Measurements from ENCODE around the gene CADM1. TPM values are rescaled to one million over a fixed set of nuclear protein-coding genes. Genes with fewer than 3 reads are reported as not detected.

Gene CADM1
- total and polyA plus RNA-seq, 2 donors (not counting 3 experiments of a cell fraction or from before 2014, with no cell fraction given), result 0.52 to 2.6 TPM

DNA sequence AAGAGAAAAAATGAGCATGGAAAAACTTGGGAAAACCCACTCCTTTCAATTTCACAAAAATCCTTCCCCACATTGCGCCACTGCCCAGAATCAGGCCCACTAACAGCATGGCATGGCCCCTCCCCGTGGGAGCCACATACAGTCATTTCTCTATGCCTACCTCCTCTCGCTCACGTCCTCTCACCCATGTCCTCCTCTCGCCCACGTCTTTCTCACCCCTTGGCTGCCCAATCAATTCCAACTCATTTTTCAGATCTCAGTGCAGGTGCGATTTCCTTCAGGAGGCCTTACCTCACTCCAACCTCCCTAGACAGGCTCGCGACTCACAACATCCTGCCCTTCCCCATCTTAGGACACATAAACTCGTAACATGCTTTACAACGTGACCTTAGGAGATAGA lies 229.2 kb downstream of the CADM1 start:
- peaks cover 0 to 2% of the 10 kb centered on the region in 2 experiments for H3K27me3 ChIP-seq (ENCODE audit: control insufficient read depth in 2 of 2, insufficient read depth in 2 of 2, low read length in 2 of 2)
- intact Hi-C loops (cut with micrococcal nuclease), result no loop called here
- no peaks in the 10 kb centered on the region for H3K9me1 ChIP-seq (replicated peaks; ENCODE audit: control insufficient read depth, extremely low read depth, insufficient read depth, low read length)
- no peak overlapping the region for H3K4me2 ChIP-seq (ENCODE audit: insufficient read depth, low read length)
- no peak overlapping the region for H3K27ac ChIP-seq (ENCODE audit: insufficient read depth, low read depth, low read length)
- dilution Hi-C loops (cut with MboI; ENCODE audit: extremely low pct_ligation_motif_present, low sequenced_read_pairs), result no loop called here
- no peaks in the 10 kb centered on the region for H4K20me1 ChIP-seq (replicated peaks; ENCODE audit: control insufficient read depth, extremely low read depth, insufficient read depth, low read length)
- H3K79me2 ChIP-seq (ENCODE audit: control insufficient read depth, insufficient read depth, low read length), result no peaks in the 10 kb centered on the region
- no peaks in the 10 kb centered on the region for H3K4me1 ChIP-seq (ENCODE audit: control insufficient read depth, extremely low read depth, insufficient read depth, low read length)
- CTCF ChIA-PET, result no interaction called here
- no peaks in the 10 kb centered on the region for H3K9me3 ChIP-seq (replicated peaks; ENCODE audit: control insufficient read depth, insufficient read depth, low read length)
- POLR2A ChIA-PET, result no interaction called here
- TF ChIP-seq, protein P1, sequence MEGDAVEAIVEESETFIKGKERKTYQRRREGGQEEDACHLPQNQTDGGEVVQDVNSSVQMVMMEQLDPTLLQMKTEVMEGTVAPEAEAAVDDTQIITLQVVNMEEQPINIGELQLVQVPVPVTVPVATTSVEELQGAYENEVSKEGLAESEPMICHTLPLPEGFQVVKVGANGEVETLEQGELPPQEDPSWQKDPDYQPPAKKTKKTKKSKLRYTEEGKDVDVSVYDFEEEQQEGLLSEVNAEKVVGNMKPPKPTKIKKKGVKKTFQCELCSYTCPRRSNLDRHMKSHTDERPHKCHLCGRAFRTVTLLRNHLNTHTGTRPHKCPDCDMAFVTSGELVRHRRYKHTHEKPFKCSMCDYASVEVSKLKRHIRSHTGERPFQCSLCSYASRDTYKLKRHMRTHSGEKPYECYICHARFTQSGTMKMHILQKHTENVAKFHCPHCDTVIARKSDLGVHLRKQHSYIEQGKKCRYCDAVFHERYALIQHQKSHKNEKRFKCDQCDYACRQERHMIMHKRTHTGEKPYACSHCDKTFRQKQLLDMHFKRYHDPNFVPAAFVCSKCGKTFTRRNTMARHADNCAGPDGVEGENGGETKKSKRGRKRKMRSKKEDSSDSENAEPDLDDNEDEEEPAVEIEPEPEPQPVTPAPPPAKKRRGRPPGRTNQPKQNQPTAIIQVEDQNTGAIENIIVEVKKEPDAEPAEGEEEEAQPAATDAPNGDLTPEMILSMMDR (IDR thresholded peaks at IDR 0.05; ENCODE audit: extremely low read depth in 1 of 2, insufficient read depth in 1 of 2, low read depth in 1 of 2, low read length in 2 of 2), result no peak
- TF ChIP-seq POLR2AphosphoS5 (IDR thresholded peaks at IDR 0.05; ENCODE audit: insufficient read depth, low read depth, low read length) (no peak), EZH2 (IDR thresholded peaks at IDR 0.05; ENCODE audit: borderline replicate concordance, low read depth, low read length, severe bottlenecking) (no peak), MYC (IDR thresholded peaks at IDR 0.05; ENCODE audit: low read depth, low read length) (no peak), FOS (IDR thresholded peaks at IDR 0.05; ENCODE audit: borderline replicate concordance, insufficient read depth, low read length) (no peak), GATA2 (IDR thresholded peaks at IDR 0.05; ENCODE audit: insufficient read depth, insufficient read length, low read depth, low read length) (no peak), JUN (IDR thresholded peaks at IDR 0.05; ENCODE audit: borderline replicate concordance, insufficient read depth, insufficient read length, low read depth) (no peak), POLR2A (IDR thresholded peaks at IDR 0.05; ENCODE audit: low read depth, low read length) (no peak)
- TF ChIP-seq, protein P2, sequence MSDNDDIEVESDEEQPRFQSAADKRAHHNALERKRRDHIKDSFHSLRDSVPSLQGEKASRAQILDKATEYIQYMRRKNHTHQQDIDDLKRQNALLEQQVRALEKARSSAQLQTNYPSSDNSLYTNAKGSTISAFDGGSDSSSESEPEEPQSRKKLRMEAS (IDR thresholded peaks at IDR 0.05; ENCODE audit: insufficient read depth, insufficient read length), result no peak
- BruUV-seq (replicated peaks), result no TSS peak
- H2AFZ ChIP-seq (ENCODE audit: low read depth, low read length), result no peak overlapping the region
- no peaks in the 10 kb centered on the region for H3K36me3 ChIP-seq (ENCODE audit: control insufficient read depth in 2 of 2, extremely low read depth in 1 of 2, insufficient read depth in 2 of 2, low read length in 2 of 2)
- H3K4me3 ChIP-seq (replicated peaks in 1 of 3; ENCODE audit: insufficient read depth in 1 of 3, low read depth in 1 of 3, low read length in 3 of 3), result no peak overlapping the region
- no peak for FAIRE-seq
- DNase-seq (ENCODE audit: low read depth, low spot score), result no peak
- no peak overlapping the region for H3K9ac ChIP-seq (replicated peaks; ENCODE audit: extremely low read depth, insufficient read depth, low read length)
